WI38 (cell line): ENCODE data around the gene FNDC5.

Experiments used
- H3K4me3 ChIP-seq: 2 replicates; pipeline ENCODE4 v1.5.1; 2011; ENCODE audit warnings: low read depth, mild to moderate bottlenecking, control low read depth, low read length
- TF ChIP-seq, protein P1 (sequence below): IDR thresholded peaks from 2 replicates; pipeline ENCODE4 v1.5.1; 2012; ENCODE audit warnings: low read depth, mild to moderate bottlenecking, control low read depth, low read length

Gene FNDC5

DNA sequence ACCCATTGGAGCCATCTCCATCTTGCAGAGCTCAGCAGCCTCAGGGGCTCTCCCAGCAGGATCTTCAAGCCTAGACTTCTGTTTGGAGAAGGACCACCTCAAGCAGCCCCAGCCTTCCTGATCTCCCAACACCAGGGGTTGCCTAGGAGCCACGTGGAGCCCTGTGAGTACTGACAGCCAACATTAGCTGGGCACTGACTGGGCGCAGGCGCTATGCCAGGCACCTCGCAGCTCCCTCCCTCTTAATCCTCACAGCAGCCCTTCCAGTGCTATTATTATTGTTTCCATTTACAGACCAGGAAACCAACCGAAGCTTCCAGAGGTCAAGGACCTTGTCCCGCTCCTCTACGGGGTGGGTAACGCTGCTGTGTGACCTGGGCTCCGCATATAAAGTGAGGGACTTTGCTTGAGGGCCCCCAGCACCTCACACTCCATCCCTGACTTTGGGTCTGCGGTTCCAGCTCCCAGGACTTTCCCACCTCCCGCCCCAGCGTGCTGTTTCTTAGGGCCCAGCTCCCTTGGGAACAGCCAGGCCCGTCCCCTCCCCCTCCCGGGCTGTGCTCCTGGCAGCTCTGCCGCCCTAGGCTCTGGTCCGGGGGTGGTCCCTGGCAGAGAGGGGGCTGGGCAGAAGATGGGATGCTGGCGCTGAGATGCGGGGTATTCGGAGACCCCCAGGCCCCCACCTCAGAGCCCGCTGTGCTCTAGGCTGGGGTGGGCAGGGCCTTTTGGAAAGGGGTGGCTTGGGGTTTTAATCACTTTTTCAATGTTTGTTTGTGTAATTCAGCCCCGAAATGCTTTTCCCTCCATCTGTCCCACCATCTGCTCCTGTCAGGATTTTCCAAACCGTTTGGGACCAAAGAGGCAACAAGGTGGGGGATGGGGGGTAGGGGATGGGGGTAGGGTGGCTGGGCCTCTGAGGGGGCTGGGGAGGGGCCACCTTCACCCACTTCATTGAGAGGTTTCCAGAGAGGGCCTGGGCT, 11.4 kb upstream of the FNDC5 start:
- TF ChIP-seq, protein P1, sequence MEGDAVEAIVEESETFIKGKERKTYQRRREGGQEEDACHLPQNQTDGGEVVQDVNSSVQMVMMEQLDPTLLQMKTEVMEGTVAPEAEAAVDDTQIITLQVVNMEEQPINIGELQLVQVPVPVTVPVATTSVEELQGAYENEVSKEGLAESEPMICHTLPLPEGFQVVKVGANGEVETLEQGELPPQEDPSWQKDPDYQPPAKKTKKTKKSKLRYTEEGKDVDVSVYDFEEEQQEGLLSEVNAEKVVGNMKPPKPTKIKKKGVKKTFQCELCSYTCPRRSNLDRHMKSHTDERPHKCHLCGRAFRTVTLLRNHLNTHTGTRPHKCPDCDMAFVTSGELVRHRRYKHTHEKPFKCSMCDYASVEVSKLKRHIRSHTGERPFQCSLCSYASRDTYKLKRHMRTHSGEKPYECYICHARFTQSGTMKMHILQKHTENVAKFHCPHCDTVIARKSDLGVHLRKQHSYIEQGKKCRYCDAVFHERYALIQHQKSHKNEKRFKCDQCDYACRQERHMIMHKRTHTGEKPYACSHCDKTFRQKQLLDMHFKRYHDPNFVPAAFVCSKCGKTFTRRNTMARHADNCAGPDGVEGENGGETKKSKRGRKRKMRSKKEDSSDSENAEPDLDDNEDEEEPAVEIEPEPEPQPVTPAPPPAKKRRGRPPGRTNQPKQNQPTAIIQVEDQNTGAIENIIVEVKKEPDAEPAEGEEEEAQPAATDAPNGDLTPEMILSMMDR, result no peak
- H3K4me3 ChIP-seq, result no peak overlapping the region

- no peak overlapping the region for H3K4me3 ChIP-seq
- TF ChIP-seq, protein P1, result no peak
These were observed 10.6 kb upstream of the FNDC5 start for GRCh38 chr1:32881291-32881690.

DNA sequence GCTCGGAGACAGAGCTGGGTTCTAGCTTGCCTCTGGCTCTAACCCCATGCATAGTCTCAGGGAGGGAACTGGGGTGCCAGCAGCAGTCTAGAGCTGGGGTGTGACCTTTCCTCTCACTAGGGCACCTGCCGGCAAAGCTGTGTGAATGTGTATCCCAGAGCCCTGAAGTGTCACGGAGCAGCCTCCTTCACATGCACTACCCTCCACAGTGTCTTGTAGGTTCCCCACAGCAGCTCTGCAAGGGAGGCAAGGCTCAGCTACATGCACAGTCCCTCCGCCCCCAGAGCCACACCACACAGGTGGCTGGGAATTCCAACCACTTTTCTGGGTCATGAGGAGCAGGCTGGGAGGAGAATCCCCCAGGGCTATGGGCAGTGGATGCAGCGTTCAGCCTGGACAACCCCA, 7.9 kb upstream of the FNDC5 start:
- no peak overlapping the region for H3K4me3 ChIP-seq
- TF ChIP-seq, protein P1, result no peak

GRCh38 chr1:32878183-32878582, 7.5 kb upstream of the FNDC5 start:
- TF ChIP-seq, protein P1, result no peak

DNA sequence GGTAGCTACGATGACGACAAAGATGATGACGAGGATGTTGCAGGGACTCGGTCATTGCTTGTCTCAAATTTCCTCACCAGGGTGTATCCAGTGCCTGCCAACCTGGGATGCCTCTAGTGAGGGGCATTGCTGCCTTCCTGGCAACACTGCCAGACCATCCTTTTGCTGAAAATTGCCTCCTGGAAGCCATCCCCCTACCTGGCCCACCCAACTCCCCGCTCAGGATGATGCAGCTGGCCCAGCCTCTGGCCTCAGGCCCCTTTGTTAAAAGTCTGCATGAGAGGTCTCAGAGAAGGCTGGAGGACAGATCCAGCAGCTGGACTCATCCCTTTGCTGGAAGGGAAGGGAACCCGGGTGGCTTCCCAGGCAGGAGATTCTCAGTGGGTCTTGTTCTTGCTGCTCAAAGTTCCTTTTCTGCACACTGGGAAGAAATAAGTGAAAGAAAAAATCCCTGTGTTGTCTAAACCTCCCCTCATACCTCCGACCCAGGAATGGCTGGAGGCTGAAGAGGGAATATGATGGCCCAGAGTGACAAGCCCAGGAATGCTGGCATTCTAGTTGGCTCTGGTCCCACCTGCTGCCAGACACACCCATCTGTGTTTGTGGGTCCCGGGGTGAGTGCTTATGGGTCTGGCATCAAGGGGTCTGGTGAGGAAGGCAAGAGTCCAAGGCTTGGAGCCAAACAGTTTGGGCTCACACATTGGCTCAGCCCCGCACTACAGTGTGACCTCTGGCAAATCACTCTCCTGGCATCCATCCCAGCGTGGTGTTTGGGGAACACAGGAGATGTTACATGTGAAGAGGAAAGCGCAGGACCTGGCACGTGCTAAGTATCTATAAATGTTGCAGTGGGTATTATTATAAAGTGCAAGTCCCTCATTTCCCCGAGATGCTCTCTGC, 6.7 kb upstream of the FNDC5 start:
- TF ChIP-seq, protein P1, result no peak
- H3K4me3 ChIP-seq, result no peak overlapping the region

More at GRCh38 chr1:32878183-32878582, 7.5 kb upstream of the FNDC5 start:
- H3K4me3 ChIP-seq, result no peak overlapping the region

GRCh38 chr1:32876341-32877210, 5.9 kb upstream of the FNDC5 start:
- H3K4me3 ChIP-seq, result no peak overlapping the region

More at GRCh38 chr1:32876341-32877210, 5.9 kb upstream of the FNDC5 start:
- TF ChIP-seq, protein P1, result peak; percentile 69
